ENCODE data around the gene KLHL9.

KLHL9 gene

GRCh38 chr9:21317956-21318923, 17.0 kb downstream of the KLHL9 start:
- DNase-seq (ENCODE audit: low read depth in 4 of 4, low spot score in 1 of 4) = no peak

- DNase-seq (ENCODE audit: low read depth in 4 of 4, low spot score in 1 of 4) = no peak
Observed at GRCh38 chr9:21316860-21317259, 18.3 kb downstream of the KLHL9 start.

GRCh38 chr9:21316032-21316842, 19.0 kb downstream of the KLHL9 start:
- DNase-seq (ENCODE audit: low read depth in 4 of 4, low spot score in 1 of 4) = no peak

GRCh38 chr9:21314152-21314551, 21.1 kb downstream of the KLHL9 start:
- no peak for DNase-seq (ENCODE audit: low read depth in 4 of 4, low spot score in 1 of 4)

GRCh38 chr9:21311889-21312288, 23.3 kb downstream of the KLHL9 start:
- DNase-seq (ENCODE audit: low read depth in 4 of 4, low spot score in 1 of 4) = no peak

- no peak for DNase-seq (ENCODE audit: low read depth in 4 of 4, low spot score in 1 of 4)
Observed at GRCh38 chr9:21305213-21305612, 30.0 kb downstream of the KLHL9 start, which contains the start of gene IFNA5. Gene IFNA5 (minus strand): TSS chr9:21305313. CDS start chr9:21305256, 57 bp downstream.

- no peak for DNase-seq (ENCODE audit: low read depth in 4 of 4, low spot score in 1 of 4)
Observed at GRCh38 chr9:21295992-21296391, 39.2 kb downstream of the KLHL9 start.

- no peak for DNase-seq (ENCODE audit: low read depth in 4 of 4, low spot score in 1 of 4)
Observed at GRCh38 chr9:21294904-21295538, 40.2 kb downstream of the KLHL9 start.

- DNase-seq (ENCODE audit: low read depth in 4 of 4, low spot score in 1 of 4) = no peak
Observed at GRCh38 chr9:21294364-21294774, 40.8 kb downstream of the KLHL9 start.

GRCh38 chr9:21289848-21290247, 45.4 kb downstream of the KLHL9 start:
- no peak for DNase-seq (ENCODE audit: low read depth in 4 of 4, low spot score in 1 of 4)

- DNase-seq (ENCODE audit: low read depth in 4 of 4, low spot score in 1 of 4) = no peak
Observed at GRCh38 chr9:21287280-21287679, 47.9 kb downstream of the KLHL9 start.

GRCh38 chr9:21286659-21287058, 48.5 kb downstream of the KLHL9 start:
- DNase-seq (ENCODE audit: low read depth in 4 of 4, low spot score in 1 of 4) = no peak

GRCh38 chr9:21286099-21286498, 49.1 kb downstream of the KLHL9 start:
- DNase-seq (ENCODE audit: low read depth in 4 of 4, low spot score in 1 of 4) = no peak

- no peak for DNase-seq (ENCODE audit: low read depth in 4 of 4, low spot score in 1 of 4)
Observed at GRCh38 chr9:21281275-21281674, 53.9 kb downstream of the KLHL9 start.

Measured in stimulated activated CD4-positive, alpha-beta T cell treated with anti-CD3 and anti-CD28 coated beads, Interleukin-1b, Interleukin-23, amount 100 ng/mL, for 24 hours (primary cell).